ENCODE data around the gene KAZN. TPM values are rescaled to one million over a fixed set of nuclear protein-coding genes. Genes with fewer than 3 reads are reported as not detected.

KAZN gene
- 1.5 and 2.4 TPM in 2 replicates for total RNA-seq

GRCh38 chr1:14598498-14599182 lies at the start of gene KAZN:
TSS of gene KAZN (plus strand) at chr1:14598685.

GRCh38 chr1:15153184-15153841 lies 554.8 kb downstream of the KAZN start, which contains the start of gene TMEM51:
TSS of gene TMEM51 (plus strand) at chr1:15153747. CDS start at chr1:15215088, 61,341 bp downstream.

